Ovary (tissue), 3 donors: ENCODE results near the gene AHR.

ENCODE experiments used
- CTCF ChIP-seq, 3 donors: fragments of 450-650 bp in 2 of 3; fragments of 200-600 bp in 1 of 3; IDR thresholded peaks; one replicate each; pipeline versions ENCODE4 v1.5.1 to v1.8.0; 2016 to 2022; ENCODE audit warnings: antibody characterized with exemption in 3 of 3, mild to moderate bottlenecking in 1 of 3
- EP300 ChIP-seq: sonication (generic); formaldehyde crosslinking; IDR thresholded peaks from one replicate; pipeline ENCODE4 v1.6.1; 2017; ENCODE audit warnings: antibody characterized with exemption
- POLR2A ChIP-seq: fragments of 450-650 bp; IDR thresholded peaks from one replicate; pipeline ENCODE4 v1.6.1; 2017; ENCODE audit warnings: antibody characterized with exemption, mild to moderate bottlenecking, moderate library complexity
- donor health status: DM: no; HTN: no; CAD: no.

GRCh38 chr7:17357952-17358351 is 59.5 kb downstream of the AHR start:
- TF ChIP-seq CTCF (IDR thresholded peaks at IDR 0.05) (no peak), POLR2A (no peak), EP300 (no peak)
